K562 (cell line): ENCODE measurements around the gene ADRB1. TPM values are rescaled to one million over a fixed set of nuclear protein-coding genes. Genes with fewer than 3 reads are reported as not detected.

ENCODE experiments used
- ARID1B ChIP-seq: fragments of 450-650 bp; IDR thresholded peaks from 2 replicates; pipeline ENCODE4 v1.6.1; 2016; ENCODE audit warnings: antibody characterized with exemption, mild to moderate bottlenecking, inconsistent platforms
- CBFA2T3 ChIP-seq: fragments of 450-650 bp; IDR thresholded peaks from 2 replicates; pipeline ENCODE4 v1.6.1; 2017
- CREM ChIP-seq: IDR thresholded peaks from 2 replicates; pipeline ENCODE4 v1.6.1; 2014; ENCODE audit warnings: antibody characterized with exemption, low read depth
- DACH1 ChIP-seq: fragments of 450-650 bp; IDR thresholded peaks from 2 replicates; pipeline ENCODE4 v1.6.1; 2018; ENCODE audit not compliant: partially characterized antibody
- DPF2 ChIP-seq: fragments of 450-650 bp; IDR thresholded peaks from 2 replicates; pipeline ENCODE4 v1.6.1; 2016
- FOSL1 ChIP-seq: fragments of 200-800 bp; sonication (Bioruptor generic); conservative IDR thresholded peaks from 2 replicates; pipeline ENCODE4 v1.6.1; 2016; ENCODE audit warnings: missing genetic modification characterization, missing compliant biosample characterization
- HDAC3 ChIP-seq: fragments of 450-650 bp; IDR thresholded peaks from 2 replicates; pipeline ENCODE4 v1.6.1; 2018; ENCODE audit warnings: borderline replicate concordance, mild to moderate bottlenecking, moderate library complexity; ENCODE audit not compliant: partially characterized antibody
- L3MBTL2 ChIP-seq: fragments of 450-650 bp; IDR thresholded peaks from 2 replicates; pipeline ENCODE4 v1.6.1; 2016; ENCODE audit warnings: mild to moderate bottlenecking, moderate library complexity
- MAZ ChIP-seq, 2 experiments: fragments of 450-650 bp in 1 of 2; sonication (generic) in 1 of 2; formaldehyde crosslinking; IDR thresholded peaks in 1 of 2; conservative IDR thresholded peaks in 1 of 2; 2 replicates each; pipeline versions ENCODE4 v1.4.0 to v1.5.0; 2020; ENCODE audit warnings: mild to moderate bottlenecking in 1 of 2, missing genetic modification reagents in 1 of 2
- MEF2D ChIP-seq: conservative IDR thresholded peaks from 2 replicates; pipeline ENCODE4 v1.6.1; 2016; ENCODE audit warnings: low read depth, missing genetic modification characterization, missing compliant biosample characterization
- NCOR1 ChIP-seq: fragments of 450-650 bp; IDR thresholded peaks from 2 replicates; pipeline ENCODE4 v1.6.1; 2016; ENCODE audit warnings: mild to moderate bottlenecking, moderate library complexity
- RAD21 ChIP-seq, 2 experiments: fragments of 250-450 bp in 1 of 2; fragments of 450-650 bp in 1 of 2; sonication (Bioruptor Pico) in 1 of 2; formaldehyde crosslinking in 1 of 2; IDR thresholded peaks in 1 of 2; conservative IDR thresholded peaks in 1 of 2; 2 replicates each; pipeline versions ENCODE4 v1.4.0 to v1.8.0; 2020 to 2022; ENCODE audit warnings: mild to moderate bottlenecking in 2 of 2, moderate library complexity in 1 of 2
- SMARCE1 ChIP-seq: fragments of 450-650 bp; IDR thresholded peaks from 2 replicates; pipeline ENCODE4 v1.7.1; 2016; ENCODE audit warnings: mild to moderate bottlenecking
- SNRNP70 ChIP-seq: fragments of 200-400 bp; formaldehyde crosslinking; optimal IDR thresholded peaks from 2 replicates; pipeline ENCODE3; 2017; ENCODE audit warnings: low read depth, low read length
- polyA plus RNA-seq, 8 experiments: library from polyadenylated mRNA; depleted of rRNA in 4 of 8; stranded (reverse) in 5 of 8; unstranded in 3 of 8; fragments of >200 nt; fragmentation: Nextera tagmentation in 2 of 8; fragmentation: Illumina TruSeq in 1 of 8; extraction: Ambion mirVana in 2 of 8; extraction: Trizol in 1 of 8; gene quantifications; 2 replicates each; pipeline versions ENCODE4 v1.2.1 to v1.2.3, GENCODE V29; 2011 to 2014; ENCODE audit warnings: inconsistent platforms in 1 of 8, missing spikeins in 1 of 8
- total RNA-seq, 7 experiments: library from RNA; depleted of rRNA in 6 of 7; stranded (reverse); fragments of >200 nt in 6 of 7; fragmentation: Illumina TruSeq in 2 of 7; extraction: Trizol in 2 of 7; gene quantifications; 2 replicates each; pipeline versions ENCODE4 v1.2.1 to v1.2.3, GENCODE V29; 2011 to 2021; ENCODE audit warnings: low replicate concordance in 1 of 7
- TF ChIP-seq, protein P1 (sequence below), 2 experiments: fragments of 450-650 bp in 1 of 2; sonication (generic) in 1 of 2; formaldehyde crosslinking in 1 of 2; IDR thresholded peaks; 2 replicates each; pipeline versions ENCODE4 v1.7.1 to v1.9.0; 2016 to 2022; ENCODE audit warnings: inconsistent platforms in 1 of 2, mild to moderate bottlenecking in 1 of 2, missing genetic modification reagents in 1 of 2
- TF ChIP-seq, protein P2 (sequence below), 2 experiments: fragments of 450-650 bp in 1 of 2; sonication (generic) in 1 of 2; formaldehyde crosslinking in 1 of 2; IDR thresholded peaks in 1 of 2; conservative IDR thresholded peaks in 1 of 2; 2 replicates each; pipeline versions ENCODE4 v1.6.1 to v1.8.1; 2016 to 2023; ENCODE audit warnings: mild to moderate bottlenecking in 2 of 2, moderate library complexity in 2 of 2, inconsistent platforms in 1 of 2, missing genetic modification reagents in 1 of 2

ADRB1 gene
- total and polyA plus RNA-seq, 9 of the 15 experiments (the other 6 are each of a cell fraction or from before 2014, with no cell fraction given) = 0.07 to 0.11 (median 0.09) TPM; not detected in 6

DNA sequence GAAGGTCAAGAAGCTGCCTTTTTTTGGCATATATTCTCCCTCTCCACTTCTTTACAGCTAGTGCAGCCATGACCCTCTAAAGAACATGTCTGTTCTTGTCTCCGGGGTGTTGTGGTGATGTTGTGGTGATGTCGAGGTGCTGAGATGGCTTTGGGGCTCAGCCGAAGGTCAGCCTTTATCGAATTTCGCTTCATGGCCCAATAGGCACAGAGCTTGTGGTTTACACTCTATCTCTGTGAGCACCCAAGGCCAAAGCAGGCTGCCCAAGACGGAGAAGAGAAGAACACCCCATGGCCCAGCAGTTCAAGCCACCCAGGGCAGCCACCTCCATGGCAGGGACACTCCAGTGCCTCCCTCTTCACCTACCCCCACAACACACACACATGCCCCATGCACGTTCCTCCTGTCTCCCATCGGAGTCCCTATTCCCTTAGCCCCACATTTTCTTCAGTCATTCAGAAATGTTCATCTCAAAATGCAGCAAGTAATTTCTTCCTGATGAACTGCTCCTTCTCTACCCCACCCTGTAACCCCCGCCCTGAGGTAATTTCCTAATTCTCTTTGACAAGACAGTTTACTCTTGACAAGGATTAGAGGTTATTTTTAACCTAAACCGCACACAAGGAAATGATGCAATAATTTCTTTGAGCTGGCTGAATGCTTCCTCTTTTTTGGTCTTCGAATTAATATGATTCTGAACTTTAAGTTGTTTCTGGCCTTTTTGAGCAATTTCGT lies 18.6 kb upstream of the ADRB1 start (continued):
- no peak for TF ChIP-seq DACH1
- peak; percentile 55; the same call in 1 of the 2 replicates for TF ChIP-seq SMARCE1
- TF ChIP-seq CREM = peak; percentile 34; the same call in 1 of the 2 replicates
- TF ChIP-seq MAZ (CRISPR knock-in tag; conservative IDR thresholded peaks at IDR 0.05 in 1 of 2, IDR thresholded peaks at IDR 0.05 in 1 of 2) = peak; percentile 25 to 77; a peak in 2 of 4 replicates
- peak; percentile 2; the same call in 1 of the 2 replicates for TF ChIP-seq L3MBTL2
- 0 out of 2 replicates have a peak, but pooled peaks have one; percentile 15 for TF ChIP-seq FOSL1 (tag)
- TF ChIP-seq DPF2 = peak; percentile 28; the same call in 1 of the 2 replicates
- TF ChIP-seq, protein P1, sequence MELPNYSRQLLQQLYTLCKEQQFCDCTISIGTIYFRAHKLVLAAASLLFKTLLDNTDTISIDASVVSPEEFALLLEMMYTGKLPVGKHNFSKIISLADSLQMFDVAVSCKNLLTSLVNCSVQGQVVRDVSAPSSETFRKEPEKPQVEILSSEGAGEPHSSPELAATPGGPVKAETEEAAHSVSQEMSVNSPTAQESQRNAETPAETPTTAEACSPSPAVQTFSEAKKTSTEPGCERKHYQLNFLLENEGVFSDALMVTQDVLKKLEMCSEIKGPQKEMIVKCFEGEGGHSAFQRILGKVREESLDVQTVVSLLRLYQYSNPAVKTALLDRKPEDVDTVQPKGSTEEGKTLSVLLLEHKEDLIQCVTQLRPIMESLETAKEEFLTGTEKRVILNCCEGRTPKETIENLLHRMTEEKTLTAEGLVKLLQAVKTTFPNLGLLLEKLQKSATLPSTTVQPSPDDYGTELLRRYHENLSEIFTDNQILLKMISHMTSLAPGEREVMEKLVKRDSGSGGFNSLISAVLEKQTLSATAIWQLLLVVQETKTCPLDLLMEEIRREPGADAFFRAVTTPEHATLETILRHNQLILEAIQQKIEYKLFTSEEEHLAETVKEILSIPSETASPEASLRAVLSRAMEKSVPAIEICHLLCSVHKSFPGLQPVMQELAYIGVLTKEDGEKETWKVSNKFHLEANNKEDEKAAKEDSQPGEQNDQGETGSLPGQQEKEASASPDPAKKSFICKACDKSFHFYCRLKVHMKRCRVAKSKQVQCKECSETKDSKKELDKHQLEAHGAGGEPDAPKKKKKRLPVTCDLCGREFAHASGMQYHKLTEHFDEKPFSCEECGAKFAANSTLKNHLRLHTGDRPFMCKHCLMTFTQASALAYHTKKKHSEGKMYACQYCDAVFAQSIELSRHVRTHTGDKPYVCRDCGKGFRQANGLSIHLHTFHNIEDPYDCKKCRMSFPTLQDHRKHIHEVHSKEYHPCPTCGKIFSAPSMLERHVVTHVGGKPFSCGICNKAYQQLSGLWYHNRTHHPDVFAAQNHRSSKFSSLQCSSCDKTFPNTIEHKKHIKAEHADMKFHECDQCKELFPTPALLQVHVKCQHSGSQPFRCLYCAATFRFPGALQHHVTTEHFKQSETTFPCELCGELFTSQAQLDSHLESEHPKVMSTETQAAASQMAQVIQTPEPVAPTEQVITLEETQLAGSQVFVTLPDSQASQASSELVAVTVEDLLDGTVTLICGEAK (IDR thresholded peaks at IDR 0.05) = peak; percentile 72; the same call in 1 of the 2 replicates
- TF ChIP-seq, protein P1 (CRISPR knock-in tag; IDR thresholded peaks at IDR 0.05) = no peak
- no peak for TF ChIP-seq SNRNP70
- TF ChIP-seq, protein P2, sequence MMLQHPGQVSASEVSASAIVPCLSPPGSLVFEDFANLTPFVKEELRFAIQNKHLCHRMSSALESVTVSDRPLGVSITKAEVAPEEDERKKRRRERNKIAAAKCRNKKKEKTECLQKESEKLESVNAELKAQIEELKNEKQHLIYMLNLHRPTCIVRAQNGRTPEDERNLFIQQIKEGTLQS (IDR thresholded peaks at IDR 0.05) = peak; percentile 97
- TF ChIP-seq, protein P2 (CRISPR knock-in tag; conservative IDR thresholded peaks at IDR 0.05) = peak; percentile 61; the same call in 1 of the 2 replicates
- TF ChIP-seq RAD21 (CRISPR knock-in tag; conservative IDR thresholded peaks at IDR 0.05 in 1 of 2, IDR thresholded peaks at IDR 0.05 in 1 of 2) = peak; percentile 11 to 28; a peak in 1 of 4 replicates
- TF ChIP-seq NCOR1 = peak; percentile 18; the same call in 1 of the 2 replicates
- peak; percentile 59; the same call in 1 of the 2 replicates for TF ChIP-seq ARID1B
- TF ChIP-seq HDAC3 = peak; percentile 41
- TF ChIP-seq CBFA2T3 = no peak
- peak; percentile 97 for TF ChIP-seq MEF2D (tag)
